HG03558 (cell line): ENCODE measurements around the gene CAMK1G.

Experiments
- ATAC-seq: cut with Tn5 transposase; IDR thresholded peaks from one replicate; pipeline ENCODE4 v1.9.1; 2021; ENCODE audit warnings: moderate number of reproducible peaks; ENCODE audit not compliant: unreplicated experiment; ENCODE audit errors: extremely low read depth

CAMK1G gene

GRCh38 chr1:209583408-209583807 is at the start of gene CAMK1G:
Gene CAMK1G (plus strand): TSS chr1:209583714. CDS start chr1:209594984, 11,270 bp downstream.
- ATAC-seq, result no peak

DNA sequence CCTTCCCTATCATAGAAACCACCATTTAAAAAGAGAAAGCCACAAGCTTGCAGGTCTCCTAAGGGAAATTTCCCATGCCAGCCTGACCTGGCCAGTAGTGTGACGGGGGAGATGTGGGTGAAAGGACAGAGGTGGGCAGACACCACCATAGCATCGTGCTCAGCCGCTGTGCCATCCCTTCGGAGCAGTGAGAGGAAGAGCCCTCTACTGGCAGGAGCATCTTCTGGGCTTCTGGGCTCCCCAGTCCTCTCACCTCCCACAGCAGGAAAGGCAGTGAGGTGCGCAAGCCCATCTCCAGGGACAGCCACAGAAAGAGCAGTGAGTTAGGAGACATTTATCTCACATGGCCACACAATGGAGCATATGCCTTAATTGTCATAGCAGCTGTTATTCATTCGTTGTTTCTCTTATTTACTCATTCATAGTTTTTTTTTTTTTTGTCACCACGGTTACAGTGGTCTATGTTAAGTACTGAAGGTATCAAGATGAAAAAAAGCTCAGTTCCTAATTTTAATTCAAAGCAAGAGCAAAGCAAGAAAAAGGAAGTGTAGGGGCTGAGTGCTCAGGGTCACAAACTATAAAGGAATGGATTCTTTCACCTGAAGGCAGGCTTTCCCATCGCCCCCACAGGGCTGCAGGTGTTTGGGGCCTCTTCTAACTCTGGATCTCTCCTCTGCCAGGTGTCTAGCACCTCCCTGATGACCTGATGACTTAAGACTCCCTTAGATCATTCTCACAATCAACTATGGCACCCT is 48.8 kb upstream of the CAMK1G start:
- ATAC-seq, result no peak

- no peak for ATAC-seq
Observed at GRCh38 chr1:209536843-209537242, 46.7 kb upstream of the CAMK1G start.

DNA sequence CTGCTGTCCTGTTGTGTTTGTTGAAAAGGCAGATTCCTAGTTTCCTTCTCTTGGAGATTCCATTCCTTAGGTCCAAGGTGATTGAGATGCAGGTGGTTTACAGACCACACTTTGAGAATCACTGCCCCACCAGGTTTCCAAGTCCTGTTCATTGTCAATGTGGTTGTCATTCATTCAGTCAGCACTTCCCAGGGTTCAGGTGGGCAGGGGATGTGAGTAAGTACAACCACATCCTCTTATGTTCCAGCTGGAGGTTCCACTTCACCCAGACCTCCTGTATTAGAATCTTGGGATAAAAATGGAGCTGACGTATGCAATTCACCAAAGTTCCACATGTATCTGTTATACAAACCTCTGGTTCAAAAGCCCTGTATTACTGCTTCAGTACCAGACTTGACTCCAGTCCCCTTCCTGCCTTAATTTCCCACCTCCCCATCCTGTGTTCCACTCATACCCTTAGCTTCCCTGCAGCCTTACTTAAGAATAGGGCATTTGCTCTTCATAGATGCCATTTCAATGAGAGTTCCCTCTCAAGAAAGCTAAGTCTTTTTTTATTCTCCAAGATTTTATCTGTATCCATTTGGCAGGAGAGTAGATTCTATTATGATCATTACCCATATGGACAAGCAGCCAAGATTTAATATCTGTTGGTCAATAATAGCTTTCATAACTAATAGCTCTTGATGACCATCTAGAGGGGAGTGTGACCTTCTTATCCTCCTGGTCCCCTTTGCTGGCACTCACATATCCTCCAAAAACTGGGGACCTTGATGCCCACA is 46.0 kb upstream of the CAMK1G start:
- no peak for ATAC-seq

DNA sequence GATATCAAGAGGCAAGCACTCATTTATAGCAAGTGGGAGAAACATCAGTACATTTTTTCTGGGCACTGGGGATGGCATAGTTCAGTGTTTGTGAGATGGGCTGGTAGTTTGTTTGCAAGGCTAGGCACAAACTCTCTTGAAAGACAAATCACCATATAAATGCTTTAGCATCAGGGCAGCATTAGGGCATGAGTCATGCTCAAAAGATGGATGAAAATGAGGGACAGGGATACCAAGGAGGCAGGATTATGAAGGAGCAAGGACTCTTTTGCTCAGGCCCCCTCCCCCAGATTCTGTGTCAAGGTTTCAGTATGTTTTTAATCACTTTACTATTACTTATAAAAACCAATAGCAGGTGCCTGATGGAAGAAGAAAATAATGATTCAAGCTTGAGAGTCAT is 43.9 kb upstream of the CAMK1G start:
- no peak for ATAC-seq

- no peak for ATAC-seq
Observed at GRCh38 chr1:209542585-209542984, 40.9 kb upstream of the CAMK1G start.

- ATAC-seq, result no peak
Observed at GRCh38 chr1:209544098-209544497, 39.4 kb upstream of the CAMK1G start.

- no peak for ATAC-seq
Observed at GRCh38 chr1:209545423-209545822, 38.1 kb upstream of the CAMK1G start.

DNA sequence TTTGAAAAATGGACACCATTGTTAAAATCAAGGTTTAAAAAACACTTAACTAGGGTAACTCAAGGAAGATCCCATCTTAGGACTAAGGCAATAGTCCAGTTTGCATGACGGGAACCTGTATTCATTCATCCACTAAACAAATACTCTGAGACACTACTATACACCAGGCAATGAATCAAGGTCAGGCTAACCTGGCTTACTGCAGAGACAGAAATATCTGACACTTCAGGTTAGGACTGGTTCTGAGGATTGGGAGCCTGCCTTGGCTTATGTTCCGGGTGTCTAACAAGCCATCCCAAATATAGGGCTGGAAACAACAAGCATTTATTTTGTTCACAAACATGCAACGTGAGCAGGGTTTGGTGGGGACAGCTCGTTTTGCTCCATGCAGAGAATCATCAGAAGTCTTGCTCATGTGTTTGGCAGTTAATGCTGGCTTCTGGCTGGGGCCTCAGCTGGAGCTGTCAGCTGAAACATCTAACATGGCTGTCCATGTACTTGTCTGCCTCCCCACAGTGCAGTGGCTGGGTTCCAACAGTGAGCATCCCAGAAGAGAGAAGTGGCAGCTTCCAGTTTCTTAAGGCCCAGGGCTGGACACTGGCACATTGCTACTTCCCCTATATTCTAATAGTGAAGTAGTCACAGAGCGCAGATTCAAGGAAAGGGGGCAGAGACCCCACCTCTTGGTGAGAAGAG is 37.0 kb upstream of the CAMK1G start:
- no peak for ATAC-seq

GRCh38 chr1:209547626-209548025 is 35.9 kb upstream of the CAMK1G start:
- ATAC-seq, result no peak

GRCh38 chr1:209549443-209550205 is 33.9 kb upstream of the CAMK1G start:
- no peak for ATAC-seq

- ATAC-seq, result no peak
Observed at GRCh38 chr1:209550519-209550918, 33.0 kb upstream of the CAMK1G start.

- no peak for ATAC-seq
Observed at GRCh38 chr1:209552406-209553264, 30.9 kb upstream of the CAMK1G start.

GRCh38 chr1:209554761-209555611 is 28.5 kb upstream of the CAMK1G start:
- no peak for ATAC-seq

DNA sequence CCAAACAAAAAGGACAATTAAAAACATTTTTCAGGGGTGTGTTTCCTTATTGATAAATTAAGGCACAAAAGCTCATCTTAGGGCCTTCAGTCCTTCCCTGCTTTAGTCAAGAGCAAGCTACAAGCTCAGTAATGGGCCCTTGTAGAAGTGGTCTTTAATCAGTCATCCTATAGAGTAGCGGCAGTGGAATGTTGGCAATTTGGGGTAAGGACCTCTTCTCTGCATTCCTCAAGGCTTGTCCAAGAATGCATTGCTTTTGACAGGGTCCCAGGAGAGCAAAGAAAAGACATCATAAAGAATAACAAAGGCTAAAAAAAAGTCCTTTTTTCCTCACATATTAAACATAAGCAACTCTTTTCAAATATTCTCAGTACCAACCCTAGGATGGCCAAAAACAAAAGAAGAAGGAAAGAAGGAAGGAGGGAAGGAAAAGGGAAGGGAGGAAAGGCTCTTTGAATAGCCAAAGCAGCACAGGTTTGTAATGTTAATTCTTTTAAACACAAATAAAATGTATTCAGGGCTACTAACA is 27.3 kb upstream of the CAMK1G start:
- ATAC-seq, result no peak

- no peak for ATAC-seq
Observed at GRCh38 chr1:209557221-209557620, 26.3 kb upstream of the CAMK1G start.

GRCh38 chr1:209560529-209560928 is 23.0 kb upstream of the CAMK1G start:
- no peak for ATAC-seq

- ATAC-seq, result no peak
Observed at GRCh38 chr1:209560952-209561351, 22.6 kb upstream of the CAMK1G start.
